T follicular helper cell (primary cell): ENCODE measurements around the gene NBEA.

ENCODE experiments used
- DNase-seq: peaks from one replicate; pipeline ENCODE4 v3.0.0-alpha.2; 2020; ENCODE audit warnings: low read depth

Gene NBEA

GRCh38 chr13:35474496-35475211, 532.6 kb downstream of the NBEA start:
- no peak for DNase-seq

- DNase-seq: no peak
Observed at GRCh38 chr13:35475212-35475959, 533.3 kb downstream of the NBEA start.

- DNase-seq: no peak
Observed at GRCh38 chr13:35475960-35476943, 534.2 kb downstream of the NBEA start, which contains the start of gene MAB21L1. TSS of gene MAB21L1 (minus strand) at chr13:35476689. CDS start at chr13:35476138, 551 bp downstream.

- no peak for DNase-seq
Observed at GRCh38 chr13:35477386-35477946, 535.4 kb downstream of the NBEA start.

- DNase-seq: no peak
Observed at GRCh38 chr13:35478271-35479037, 536.4 kb downstream of the NBEA start.

- DNase-seq: no peak
Observed at GRCh38 chr13:35479038-35479492, 537.0 kb downstream of the NBEA start.

- no peak for DNase-seq
Observed at GRCh38 chr13:35479706-35480105, 537.6 kb downstream of the NBEA start.

- no peak for DNase-seq
Observed at GRCh38 chr13:35480346-35480745, 538.3 kb downstream of the NBEA start.

GRCh38 chr13:35481777-35482176, 539.7 kb downstream of the NBEA start:
- no peak for DNase-seq

- no peak for DNase-seq
Observed at GRCh38 chr13:35482527-35482926, 540.5 kb downstream of the NBEA start.

GRCh38 chr13:35483761-35484160, 541.7 kb downstream of the NBEA start:
- no peak for DNase-seq

- DNase-seq: no peak
Observed at GRCh38 chr13:35484384-35484783, 542.3 kb downstream of the NBEA start.

- DNase-seq: no peak
Observed at GRCh38 chr13:35485424-35485823, 543.4 kb downstream of the NBEA start.

GRCh38 chr13:35489050-35489449, 547.0 kb downstream of the NBEA start:
- DNase-seq: no peak

GRCh38 chr13:35496006-35496405, 553.9 kb downstream of the NBEA start:
- DNase-seq: no peak

GRCh38 chr13:35496761-35497386, 554.8 kb downstream of the NBEA start:
- no peak for DNase-seq

- DNase-seq: no peak
Observed at GRCh38 chr13:35498231-35498630, 556.2 kb downstream of the NBEA start.

- no peak for DNase-seq
Observed at GRCh38 chr13:35499196-35499662, 557.2 kb downstream of the NBEA start.

- no peak for DNase-seq
Observed at GRCh38 chr13:35499676-35500075, 557.6 kb downstream of the NBEA start.

- DNase-seq: no peak
Observed at GRCh38 chr13:35500144-35500543, 558.1 kb downstream of the NBEA start.
